BJ (cell line): ENCODE results near the gene GNGT2. TPM values are rescaled to one million over a fixed set of nuclear protein-coding genes. Genes with fewer than 3 reads are reported as not detected.
A peak's percentile ranks its signal among the peaks of the same experiment; 100 is the strongest.

Source experiments
- CTCF ChIA-PET: fragments of 350-600 bp; formaldehyde crosslinking; extraction: SDS; loops from one replicate; lab custom pipeline; 2021; ENCODE audit warnings: antibody characterized with exemption, inconsistent platforms; lab: Yijun Ruan, JAX
- POLR2A ChIA-PET: fragments of 300-600 bp; sonication (Branson Sonifier 250); formaldehyde crosslinking; extraction: SDS; loops from one replicate; lab custom pipeline; 2021; ENCODE audit warnings: antibody characterized with exemption; lab: Charles Lee
- DNase-seq: peaks from one replicate; pipeline ENCODE4 v3.0.0-alpha.2; 2011; ENCODE audit warnings: low read depth
- H3K27me3 ChIP-seq: 2 replicates; pipeline ENCODE4 v1.6.0; 2011; ENCODE audit warnings: low read length; ENCODE audit not compliant: control insufficient read depth, insufficient read depth
- H3K36me3 ChIP-seq: 2 replicates; pipeline ENCODE4 v1.5.1; 2011; ENCODE audit warnings: low read length; ENCODE audit not compliant: control insufficient read depth, insufficient read depth
- H3K4me3 ChIP-seq: 2 replicates; pipeline ENCODE4 v1.5.1; 2011; ENCODE audit warnings: low read depth, mild to moderate bottlenecking, control low read depth, low read length
- CTCF ChIP-seq: IDR thresholded peaks from 2 replicates; pipeline ENCODE4 v1.5.1; 2011; ENCODE audit warnings: low read depth, mild to moderate bottlenecking, control low read depth, inconsistent platforms, low read length, moderate library complexity; ENCODE audit not compliant: insufficient read depth
- polyA plus RNA-seq: library from polyadenylated mRNA; depleted of rRNA; stranded (reverse); fragments of >200 nt; gene quantifications from 2 replicates; pipeline ENCODE4 v1.2.3, GENCODE V29; 2011

Gene GNGT2
- polyA plus RNA-seq, 1 experiment: 0.45 TPM

- no peaks in the 10 kb centered on the region for H3K36me3 ChIP-seq
- peak overlapping the region; percentile 49 for H3K4me3 ChIP-seq
- CTCF ChIA-PET: interaction anchor here (0.6 to 6.9 kb wide), 8 partner anchors 10 to 558 kb away, joined by 3 to 64 read pairs (median 4); no protein-coding TSS in a partner anchor
- TF ChIP-seq CTCF: no peak
- peaks cover 18% of the 10 kb centered on the region for H3K27me3 ChIP-seq
- POLR2A ChIA-PET: interaction anchor here (0.6 kb wide), 1 partner anchor 70 kb away, joined by 3 read pairs; no protein-coding TSS in a partner anchor
- no peak for DNase-seq
These were observed 19.6 kb upstream of the GNGT2 start for GRCh38 chr17:49229805-49230600.

- Histone ChIP-seq H3K36me3 (no peaks in the 10 kb centered on the region), H3K4me3 (no peak overlapping the region), H3K27me3 (peaks cover 24% of the 10 kb centered on the region)
- ChIA-PET POLR2A (interaction anchor here (0.6 kb wide), 1 partner anchor 70 kb away, joined by 3 read pairs; no protein-coding TSS in a partner anchor), CTCF (interaction anchor here (0.6 to 6.9 kb wide), 15 partner anchors 11 to 558 kb away, joined by 3 to 84 read pairs (median 8); partner anchors contain the start of genes ABI3 and GNGT2)
- TF ChIP-seq CTCF: no peak
- DNase-seq: no peak
These were observed 18.9 kb upstream of the GNGT2 start for GRCh38 chr17:49229076-49229804.

- POLR2A ChIA-PET: no interaction called here
- CTCF ChIA-PET: interaction anchor here (0.6 to 6.9 kb wide), 36 partner anchors 8 to 329 kb away, joined by 3 to 84 read pairs (median 4); partner anchors contain the start of genes ABI3, GNGT2 and PHB1
- no peaks in the 10 kb centered on the region for H3K36me3 ChIP-seq
- no peak for DNase-seq
- no peak overlapping the region for H3K4me3 ChIP-seq
- peak; percentile 88 for TF ChIP-seq CTCF
- peaks cover 34% of the 10 kb centered on the region for H3K27me3 ChIP-seq
These were observed 17.3 kb upstream of the GNGT2 start for GRCh38 chr17:49227436-49228261.

- CTCF ChIA-PET: interaction anchor here (0.7 to 6.9 kb wide), 26 partner anchors 8 to 342 kb away, joined by 3 to 84 read pairs (median 5); partner anchors contain the start of genes ABI3, GNGT2 and PHB1
- POLR2A ChIA-PET: no interaction called here
These were observed 16.5 kb upstream of the GNGT2 start for GRCh38 chr17:49226771-49227435.

More at GRCh38 chr17:49226771-49227435, 16.5 kb upstream of the GNGT2 start:
- H3K4me3 ChIP-seq: no peak overlapping the region
- no peaks in the 10 kb centered on the region for H3K36me3 ChIP-seq
- TF ChIP-seq CTCF: no peak
- peaks cover 36% of the 10 kb centered on the region for H3K27me3 ChIP-seq
- DNase-seq: no peak
